Stimulated activated CD8-positive, alpha-beta memory T cell treated with anti-CD3 and anti-CD28 coated beads, Interleukin-12 subunit alpha, Interleukin-12 subunit beta, amount 100 ng/mL, for 1 hour (primary cell): ENCODE results near the gene ATP2B2.
"Not testable (repeated sequence)": the region's sequence is repeated elsewhere in the genome, so short reads cannot be mapped to it uniquely, and the experiment has no call there.

Experiments
- DNase-seq: peaks from one replicate; pipeline ENCODE4 v3.0.0-alpha.2; 2020; ENCODE audit warnings: low read depth

ATP2B2 gene

GRCh38 chr3:10321630-10322351 lies 183.6 kb downstream of the ATP2B2 start:
- no peak for DNase-seq

GRCh38 chr3:10320320-10320677 lies 185.1 kb downstream of the ATP2B2 start:
- no peak for DNase-seq

- no peak for DNase-seq
These were observed 185.6 kb downstream of the ATP2B2 start for GRCh38 chr3:10319804-10320203.

GRCh38 chr3:10319251-10319650 lies 186.1 kb downstream of the ATP2B2 start:
- no peak for DNase-seq

GRCh38 chr3:10317961-10318350 lies 187.4 kb downstream of the ATP2B2 start:
- no peak for DNase-seq

GRCh38 chr3:10317311-10317960 lies 187.9 kb downstream of the ATP2B2 start:
- no peak for DNase-seq

GRCh38 chr3:10315771-10316344 lies 189.5 kb downstream of the ATP2B2 start:
- no peak for DNase-seq

GRCh38 chr3:10315101-10315500 lies 190.3 kb downstream of the ATP2B2 start:
- DNase-seq: no peak

- DNase-seq: no peak
These were observed 192.5 kb downstream of the ATP2B2 start for GRCh38 chr3:10312861-10313260.

- no peak for DNase-seq
These were observed 193.0 kb downstream of the ATP2B2 start for GRCh38 chr3:10312391-10312790.

- no peak for DNase-seq
These were observed 193.7 kb downstream of the ATP2B2 start for GRCh38 chr3:10311710-10312109.

- no peak for DNase-seq
These were observed 194.8 kb downstream of the ATP2B2 start for GRCh38 chr3:10310578-10310977.

- DNase-seq: no peak
These were observed 195.7 kb downstream of the ATP2B2 start for GRCh38 chr3:10309736-10310135.

GRCh38 chr3:10308678-10309077 lies 196.7 kb downstream of the ATP2B2 start:
- DNase-seq: no peak

- DNase-seq: no peak
These were observed 199.2 kb downstream of the ATP2B2 start for GRCh38 chr3:10306156-10306555.

GRCh38 chr3:10305331-10305902 lies 200.0 kb downstream of the ATP2B2 start:
- no peak for DNase-seq

- DNase-seq: no peak
These were observed 200.5 kb downstream of the ATP2B2 start for GRCh38 chr3:10304905-10305304.

GRCh38 chr3:10303785-10304184 lies 201.6 kb downstream of the ATP2B2 start:
- no peak for DNase-seq

- DNase-seq: no peak
These were observed 202.3 kb downstream of the ATP2B2 start for GRCh38 chr3:10303105-10303504.

GRCh38 chr3:10300087-10300486 lies 205.3 kb downstream of the ATP2B2 start:
- no peak for DNase-seq

- no peak for DNase-seq
These were observed 205.7 kb downstream of the ATP2B2 start for GRCh38 chr3:10299679-10300078.

GRCh38 chr3:10299175-10299574 lies 206.2 kb downstream of the ATP2B2 start:
- no peak for DNase-seq

- DNase-seq: not testable (repeated sequence)
These were observed 207.3 kb downstream of the ATP2B2 start for GRCh38 chr3:10298064-10298463.
